CD4-positive, CD25-positive, alpha-beta regulatory T cell (primary cell): ENCODE measurements around the gene GID8. TPM values are rescaled to one million over a fixed set of nuclear protein-coding genes. Genes with fewer than 3 reads are reported as not detected.

ENCODE experiments used
- ATAC-seq, 2 donors: fragments of 150-1000 bp; cut with Tn5 transposase; one replicate each; pipeline ENCODE4 v1.10.0; 2021; ENCODE audit warnings: low read depth in 2 of 2, moderate number of reproducible peaks in 2 of 2, moderate library complexity in 1 of 2
- DNase-seq, 3 donors: peaks; one replicate each; pipeline versions ENCODE4 v3.0.0 to v3.0.0-alpha.2; 2012 to 2022; ENCODE audit warnings: mixed read lengths in 1 of 3
- H3K27ac ChIP-seq: one replicate; pipeline ENCODE4 v1.7.0; 2013; ENCODE audit warnings: mild to moderate bottlenecking, low read length; ENCODE audit not compliant: insufficient read depth, poor library complexity, severe bottlenecking
- H3K27me3 ChIP-seq: one replicate; pipeline ENCODE4 v1.7.0; 2013; ENCODE audit warnings: low read length; ENCODE audit not compliant: control insufficient read depth, insufficient read depth
- H3K36me3 ChIP-seq: one replicate; pipeline ENCODE4 v1.7.0; 2013; ENCODE audit warnings: mild to moderate bottlenecking, low read length, moderate library complexity; ENCODE audit not compliant: control insufficient read depth, insufficient read depth
- H3K4me1 ChIP-seq: 2 replicates; pipeline ENCODE4 v1.7.0; 2013; ENCODE audit warnings: mild to moderate bottlenecking, low read length; ENCODE audit not compliant: insufficient read depth, control insufficient read depth, poor library complexity, severe bottlenecking
- H3K4me3 ChIP-seq: one replicate; pipeline ENCODE4 v1.7.0; 2013; ENCODE audit warnings: low read depth, mild to moderate bottlenecking, low read length, moderate library complexity
- H3K9me3 ChIP-seq, 2 experiments: 1 replicate in 1 of 2; 2 replicates in 1 of 2; pipeline ENCODE4 v1.7.0; 2013; ENCODE audit warnings: low read length in 2 of 2, mild to moderate bottlenecking in 1 of 2, moderate library complexity in 1 of 2; ENCODE audit not compliant: control insufficient read depth in 2 of 2
- H3K27ac Mint-ChIP-seq, 3 donors: one replicate each; pipeline ENCODE4 v1.8.0; 2020 to 2022; ENCODE audit warnings: mild to moderate bottlenecking in 3 of 3, mixed read lengths in 3 of 3, moderate library complexity in 2 of 3
- H3K27me3 Mint-ChIP-seq: one replicate; pipeline ENCODE4 v1.8.0; 2022; ENCODE audit warnings: mild to moderate bottlenecking, mixed read lengths
- H3K36me3 Mint-ChIP-seq: one replicate; pipeline ENCODE4 v1.8.0; 2020; ENCODE audit warnings: mixed read lengths
- H3K4me1 Mint-ChIP-seq, 4 donors: one replicate each; pipeline ENCODE4 v1.8.0; 2020 to 2022; ENCODE audit warnings: mixed read lengths in 4 of 4, mild to moderate bottlenecking in 1 of 4
- H3K4me3 Mint-ChIP-seq, 4 donors: one replicate each; pipeline ENCODE4 v1.8.0; 2020 to 2022; ENCODE audit warnings: mild to moderate bottlenecking in 4 of 4, mixed read lengths in 4 of 4, moderate library complexity in 3 of 4
- H3K9me3 Mint-ChIP-seq, 7 donors: one replicate each; pipeline ENCODE4 v1.8.0; 2020 to 2022; ENCODE audit warnings: mixed read lengths in 7 of 7, mild to moderate bottlenecking in 3 of 7, moderate library complexity in 2 of 7
- polyA plus RNA-seq, 4 donors: library from polyadenylated mRNA; unstranded; fragments of 300-500 nt; fragmentation: Illumina TruSeq; gene quantifications; one replicate each; pipeline ENCODE4 v1.2.3, GENCODE V29; 2021
- total RNA-seq: library from RNA; stranded (reverse); gene quantifications from one replicate; pipeline ENCODE4 v1.2.3, GENCODE V29; 2022

Gene GID8
- total and polyA plus RNA-seq, 5 donors from 2014 or later: 15.5 to 31.9 (median 17.8) TPM

GRCh38 chr20:62892348-62893304 is 45.3 kb upstream of the GID8 start:
- H3K27ac ChIP-seq: no peak overlapping the region
- no peak overlapping the region for H3K4me3 ChIP-seq
- peak in 1 of 2 donors; percentile 19 for ATAC-seq
- peak in 1 of 3 donors; percentile 31 for DNase-seq
- peaks cover 0 to 1% (median 0%) of the 10 kb centered on the region in 7 donors for H3K9me3 Mint-ChIP-seq
- H3K27me3 Mint-ChIP-seq: no peaks in the 10 kb centered on the region
- H3K4me1 ChIP-seq: no peaks in the 10 kb centered on the region
- H3K27ac Mint-ChIP-seq: peak overlapping the region in 1 of 3 donors; percentile 41
- H3K36me3 ChIP-seq: peaks cover 87% of the 10 kb centered on the region
- H3K4me3 Mint-ChIP-seq: no peak overlapping the region
- peaks cover 50% of the 10 kb centered on the region for H3K36me3 Mint-ChIP-seq
- H3K27me3 ChIP-seq: no peaks in the 10 kb centered on the region
- no peaks in the 10 kb centered on the region for H3K9me3 ChIP-seq
- peaks cover 0 to 22% (median 8%) of the 10 kb centered on the region in 4 donors for H3K4me1 Mint-ChIP-seq

- Histone ChIP-seq H3K4me3 (no peak overlapping the region), H3K27me3 (no peaks in the 10 kb centered on the region), H3K36me3 (peaks cover 76% of the 10 kb centered on the region), H3K27ac (no peak overlapping the region), H3K4me1 (peaks cover 4% of the 10 kb centered on the region), H3K9me3 (no peaks in the 10 kb centered on the region)
- peaks cover 0 to 1% (median 0%) of the 10 kb centered on the region in 7 donors for H3K9me3 Mint-ChIP-seq
- no peak overlapping the region for H3K4me3 Mint-ChIP-seq
- H3K36me3 Mint-ChIP-seq: peaks cover 46% of the 10 kb centered on the region
- no peak overlapping the region for H3K27ac Mint-ChIP-seq
- ATAC-seq (no peak), DNase-seq (no peak)
- H3K4me1 Mint-ChIP-seq: peaks cover 0 to 30% (median 16%) of the 10 kb centered on the region in 4 donors
- H3K27me3 Mint-ChIP-seq: no peaks in the 10 kb centered on the region
Measured at GRCh38 chr20:62893700-62894099, 44.2 kb upstream of the GID8 start.

- Mint-ChIP-seq H3K4me1 (peaks cover 3 to 36% (median 22%) of the 10 kb centered on the region in 4 donors), H3K4me3 (no peak overlapping the region), H3K27me3 (no peaks in the 10 kb centered on the region), H3K9me3 (peaks cover 0 to 1% (median 0%) of the 10 kb centered on the region in 7 donors), H3K36me3 (peaks cover 45% of the 10 kb centered on the region), H3K27ac (no peak overlapping the region)
- Histone ChIP-seq H3K9me3 (no peaks in the 10 kb centered on the region), H3K27me3 (no peaks in the 10 kb centered on the region), H3K4me3 (no peak overlapping the region), H3K27ac (no peak overlapping the region), H3K4me1 (peaks cover 9% of the 10 kb centered on the region), H3K36me3 (peaks cover 71% of the 10 kb centered on the region)
- no peak for DNase-seq
- ATAC-seq: no peak
Measured at GRCh38 chr20:62894261-62894660, 43.7 kb upstream of the GID8 start.

GRCh38 chr20:62895539-62895938 is 42.4 kb upstream of the GID8 start:
- H3K9me3 ChIP-seq: no peaks in the 10 kb centered on the region
- no peak overlapping the region for H3K27ac ChIP-seq
- H3K4me1 Mint-ChIP-seq: peaks cover 9 to 48% (median 33%) of the 10 kb centered on the region in 4 donors
- ATAC-seq: no peak
- peaks cover 43% of the 10 kb centered on the region for H3K36me3 Mint-ChIP-seq
- H3K36me3 ChIP-seq: peaks cover 58% of the 10 kb centered on the region
- no peak overlapping the region for H3K4me3 ChIP-seq
- no peak for DNase-seq
- H3K4me3 Mint-ChIP-seq: no peak overlapping the region
- H3K27me3 Mint-ChIP-seq: no peaks in the 10 kb centered on the region
- H3K4me1 ChIP-seq: peaks cover 22% of the 10 kb centered on the region
- peak overlapping the region; percentile 37 to 96 (median 77) for H3K27ac Mint-ChIP-seq
- H3K9me3 Mint-ChIP-seq: peaks cover 0 to 1% (median 0%) of the 10 kb centered on the region in 7 donors
- no peaks in the 10 kb centered on the region for H3K27me3 ChIP-seq

GRCh38 chr20:62896526-62896925 is 41.4 kb upstream of the GID8 start:
- H3K4me1 ChIP-seq: peaks cover 24% of the 10 kb centered on the region
- peaks cover 53% of the 10 kb centered on the region for H3K36me3 ChIP-seq
- Mint-ChIP-seq H3K9me3 (peaks cover 0 to 1% (median 0%) of the 10 kb centered on the region in 7 donors), H3K4me3 (no peak overlapping the region), H3K4me1 (peaks cover 9 to 41% (median 33%) of the 10 kb centered on the region in 4 donors), H3K36me3 (peaks cover 33% of the 10 kb centered on the region), H3K27ac (no peak overlapping the region), H3K27me3 (no peaks in the 10 kb centered on the region)
- no peaks in the 10 kb centered on the region for H3K27me3 ChIP-seq
- H3K9me3 ChIP-seq: no peaks in the 10 kb centered on the region
- no peak overlapping the region for H3K27ac ChIP-seq
- no peak for DNase-seq
- H3K4me3 ChIP-seq: no peak overlapping the region
- no peak for ATAC-seq

- H3K27me3 Mint-ChIP-seq: no peaks in the 10 kb centered on the region
- peaks cover 0 to 1% (median 0%) of the 10 kb centered on the region in 7 donors for H3K9me3 Mint-ChIP-seq
- H3K4me1 Mint-ChIP-seq: peaks cover 9 to 38% (median 30%) of the 10 kb centered on the region in 4 donors
- H3K36me3 Mint-ChIP-seq: peaks cover 24% of the 10 kb centered on the region
- DNase-seq (no peak), ATAC-seq (no peak)
- H3K27me3 ChIP-seq: no peaks in the 10 kb centered on the region
- H3K9me3 ChIP-seq: no peaks in the 10 kb centered on the region
- H3K27ac ChIP-seq: no peak overlapping the region
- H3K4me1 ChIP-seq: peaks cover 24% of the 10 kb centered on the region
- peak overlapping the region in 1 of 4 donors; percentile 28 for H3K4me3 Mint-ChIP-seq
- H3K4me3 ChIP-seq: no peak overlapping the region
- H3K36me3 ChIP-seq: peaks cover 46% of the 10 kb centered on the region
- H3K27ac Mint-ChIP-seq: no peak overlapping the region
Measured at GRCh38 chr20:62897666-62898065, 40.3 kb upstream of the GID8 start.

- H3K9me3 ChIP-seq: no peaks in the 10 kb centered on the region
- H3K36me3 ChIP-seq: peaks cover 46% of the 10 kb centered on the region
- H3K4me1 Mint-ChIP-seq: peaks cover 9 to 38% (median 28%) of the 10 kb centered on the region in 4 donors
- no peak overlapping the region for H3K27ac ChIP-seq
- peaks cover 0 to 1% (median 0%) of the 10 kb centered on the region in 7 donors for H3K9me3 Mint-ChIP-seq
- no peaks in the 10 kb centered on the region for H3K27me3 ChIP-seq
- H3K4me3 Mint-ChIP-seq: peak overlapping the region in 2 of 4 donors; percentile 1 to 3
- peaks cover 22% of the 10 kb centered on the region for H3K36me3 Mint-ChIP-seq
- H3K27ac Mint-ChIP-seq: peak overlapping the region in 1 of 3 donors; percentile 88
- H3K4me3 ChIP-seq: no peak overlapping the region
- no peak for DNase-seq
- no peaks in the 10 kb centered on the region for H3K27me3 Mint-ChIP-seq
- H3K4me1 ChIP-seq: peaks cover 24% of the 10 kb centered on the region
- no peak for ATAC-seq
Measured at GRCh38 chr20:62898093-62898964, 39.6 kb upstream of the GID8 start.
